SU-DHL-6 (cell line): ENCODE results near the gene OBSL1.

Experiments
- H2AFZ ChIP-seq: fragments of 200-600 bp; sonication (generic); 2 replicates; pipeline ENCODE4 v1.6.1; 2014; ENCODE audit warnings: low read depth, mild to moderate bottlenecking, moderate library complexity, mixed read lengths, antibody characterized with exemption, low read length; ENCODE audit not compliant: severe bottlenecking
- H3F3A ChIP-seq: fragments of 200-600 bp; shearing (Covaris generic); 2 replicates; pipeline ENCODE4 v1.6.0; 2016; ENCODE audit warnings: antibody characterized with exemption, mild to moderate bottlenecking; ENCODE audit not compliant: insufficient read depth
- H3K27ac ChIP-seq: fragments of 200-600 bp; sonication (generic); 2 replicates; pipeline ENCODE4 v1.5.1; 2016; ENCODE audit warnings: low read depth, mild to moderate bottlenecking, low read length, moderate library complexity, mixed read lengths
- H3K27me3 ChIP-seq: fragments of 200-600 bp; sonication (generic), shearing (Covaris generic); 2 replicates; pipeline ENCODE4 v1.6.0; 2014; ENCODE audit warnings: mild to moderate bottlenecking, low read length
- H3K36me3 ChIP-seq: fragments of 200-600 bp; sonication (generic); 2 replicates; pipeline ENCODE4 v1.6.1; 2014; ENCODE audit warnings: mild to moderate bottlenecking, low read length, mixed read lengths
- H3K4me2 ChIP-seq: fragments of 300-600, 200-600 bp; shearing (Covaris generic), sonication (generic); 2 replicates; pipeline ENCODE4 v1.6.0; 2014; ENCODE audit warnings: low read length, low read depth, mild to moderate bottlenecking; ENCODE audit not compliant: poor library complexity, severe bottlenecking
- H3K4me3 ChIP-seq: fragments of 200-600 bp; sonication (generic); 2 replicates; pipeline ENCODE4 v1.5.1; 2014; ENCODE audit warnings: antibody characterized with exemption, low read length, mild to moderate bottlenecking, mixed read lengths; ENCODE audit not compliant: insufficient read depth, poor library complexity, severe bottlenecking
- H3K79me2 ChIP-seq: fragments of 200-600 bp; sonication (generic); 2 replicates; pipeline ENCODE4 v1.6.1; 2014; ENCODE audit warnings: mild to moderate bottlenecking, low read length, moderate library complexity; ENCODE audit not compliant: insufficient read depth
- H3K9ac ChIP-seq: fragments of 200-600 bp; sonication (generic); 2 replicates; pipeline ENCODE4 v1.7.0; 2014; ENCODE audit warnings: mild to moderate bottlenecking, low read length
- H3K9me2 ChIP-seq: fragments of 200-600 bp; sonication (generic); replicated peaks from 2 replicates; pipeline ENCODE4 v1.6.1; 2014; ENCODE audit warnings: low read length; ENCODE audit not compliant: insufficient read depth
- H3K9me3 ChIP-seq: fragments of 200-600 bp; sonication (generic); 2 replicates; pipeline ENCODE4 v1.6.1; 2014; ENCODE audit warnings: low read length, mixed read lengths; ENCODE audit not compliant: insufficient read depth
- H4K20me1 ChIP-seq: fragments of 200-600 bp; sonication (generic); 2 replicates; pipeline ENCODE4 v1.6.1; 2014; ENCODE audit warnings: low read depth, mild to moderate bottlenecking, antibody characterized with exemption, low read length, moderate library complexity, mixed read lengths
- EZH2phosphoT487 ChIP-seq: fragments of 200-600 bp; sonication (generic), shearing (Covaris generic); conservative IDR thresholded peaks from 2 replicates; pipeline ENCODE4 v1.6.1; 2018; ENCODE audit warnings: mild to moderate bottlenecking, antibody characterized with exemption, low read length, moderate library complexity, mixed read lengths
- TF ChIP-seq, protein P1 (sequence below): fragments of 200-600 bp; sonication (generic); IDR thresholded peaks from one replicate; pipeline ENCODE4 v1.5.1; 2017; ENCODE audit warnings: antibody characterized with exemption, mild to moderate bottlenecking, low read length, moderate library complexity; ENCODE audit not compliant: insufficient read depth, poor library complexity, severe bottlenecking

Gene OBSL1

DNA sequence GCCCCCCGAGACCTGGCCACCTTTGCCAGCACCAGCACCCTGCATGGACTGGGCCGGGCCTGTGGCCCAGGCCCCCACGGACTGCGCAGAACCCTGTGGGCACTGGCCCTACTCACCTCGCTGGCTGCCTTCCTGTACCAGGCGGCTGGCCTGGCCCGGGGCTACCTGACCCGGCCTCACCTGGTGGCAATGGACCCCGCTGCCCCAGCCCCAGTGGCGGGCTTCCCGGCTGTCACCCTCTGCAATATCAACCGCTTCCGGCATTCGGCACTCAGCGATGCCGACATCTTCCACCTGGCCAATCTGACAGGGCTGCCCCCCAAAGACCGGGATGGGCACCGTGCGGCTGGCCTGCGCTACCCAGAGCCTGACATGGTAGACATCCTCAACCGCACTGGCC, 56.5 kb downstream of the OBSL1 start:
- Histone ChIP-seq H3K9ac (no peak overlapping the region), H3K27ac (no peak overlapping the region), H3K4me3 (no peak overlapping the region), H2AFZ (no peak overlapping the region), H3K9me3 (no peaks in the 10 kb centered on the region), H3K4me2 (no peak overlapping the region), H3K27me3 (no peaks in the 10 kb centered on the region), H3F3A (no peaks in the 10 kb centered on the region), H3K36me3 (no peaks in the 10 kb centered on the region), H3K9me2 (no peaks in the 10 kb centered on the region), H3K79me2 (no peaks in the 10 kb centered on the region), H4K20me1 (no peaks in the 10 kb centered on the region)
- TF ChIP-seq EZH2phosphoT487 = no peak
- TF ChIP-seq, protein P1, sequence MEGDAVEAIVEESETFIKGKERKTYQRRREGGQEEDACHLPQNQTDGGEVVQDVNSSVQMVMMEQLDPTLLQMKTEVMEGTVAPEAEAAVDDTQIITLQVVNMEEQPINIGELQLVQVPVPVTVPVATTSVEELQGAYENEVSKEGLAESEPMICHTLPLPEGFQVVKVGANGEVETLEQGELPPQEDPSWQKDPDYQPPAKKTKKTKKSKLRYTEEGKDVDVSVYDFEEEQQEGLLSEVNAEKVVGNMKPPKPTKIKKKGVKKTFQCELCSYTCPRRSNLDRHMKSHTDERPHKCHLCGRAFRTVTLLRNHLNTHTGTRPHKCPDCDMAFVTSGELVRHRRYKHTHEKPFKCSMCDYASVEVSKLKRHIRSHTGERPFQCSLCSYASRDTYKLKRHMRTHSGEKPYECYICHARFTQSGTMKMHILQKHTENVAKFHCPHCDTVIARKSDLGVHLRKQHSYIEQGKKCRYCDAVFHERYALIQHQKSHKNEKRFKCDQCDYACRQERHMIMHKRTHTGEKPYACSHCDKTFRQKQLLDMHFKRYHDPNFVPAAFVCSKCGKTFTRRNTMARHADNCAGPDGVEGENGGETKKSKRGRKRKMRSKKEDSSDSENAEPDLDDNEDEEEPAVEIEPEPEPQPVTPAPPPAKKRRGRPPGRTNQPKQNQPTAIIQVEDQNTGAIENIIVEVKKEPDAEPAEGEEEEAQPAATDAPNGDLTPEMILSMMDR = no peak

DNA sequence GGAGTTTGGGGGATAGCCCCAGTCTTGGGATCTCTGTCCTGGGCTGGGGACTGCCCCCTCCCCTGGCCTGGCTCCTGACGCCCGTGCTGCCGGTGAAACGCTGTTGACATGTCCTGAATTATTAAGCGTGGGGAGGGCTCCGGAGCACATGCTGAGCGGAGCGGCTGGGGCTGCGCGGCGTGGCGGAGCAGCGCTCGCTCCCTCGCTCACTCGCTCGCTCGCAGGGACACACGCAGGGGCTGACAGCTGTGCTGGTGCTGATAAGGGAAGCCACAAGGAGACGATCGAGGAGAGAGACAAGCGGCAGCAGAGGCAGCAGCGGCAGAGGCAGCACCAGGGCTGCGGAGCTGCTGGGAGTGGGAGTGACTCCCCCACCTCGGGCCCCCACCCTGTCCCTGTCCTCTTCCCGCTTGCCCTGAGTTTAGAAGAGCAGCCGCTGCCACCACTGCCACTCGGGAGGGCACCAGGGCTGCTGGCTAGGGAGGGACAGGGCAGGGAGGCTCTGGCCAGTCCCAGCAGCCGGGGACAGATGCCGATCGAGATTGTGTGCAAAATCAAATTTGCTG, 57.1 kb downstream of the OBSL1 start, which contains the start of gene ASIC4:
Gene ASIC4, plus strand, starts transcription at position 287 of the 566 bp plus-strand sequence. Its CDS starts 243 bp downstream, at position 530.
- Histone ChIP-seq H3F3A (no peaks in the 10 kb centered on the region), H3K9ac (no peak within 1 kb of the TSS), H2AFZ (no peak within 1 kb of the TSS), H3K27ac (no peak within 1 kb of the TSS), H3K4me3 (no peak within 1 kb of the TSS), H3K36me3 (no peaks in the 10 kb centered on the region), H3K79me2 (no peaks in the 10 kb centered on the region), H3K27me3 (no peaks in the 10 kb centered on the region), H3K9me3 (no peaks in the 10 kb centered on the region), H3K9me2 (no peaks in the 10 kb centered on the region), H3K4me2 (no peak within 1 kb of the TSS), H4K20me1 (no peaks in the 10 kb centered on the region)
- TF ChIP-seq, protein P1 = no peak
- TF ChIP-seq EZH2phosphoT487 = no peak

DNA sequence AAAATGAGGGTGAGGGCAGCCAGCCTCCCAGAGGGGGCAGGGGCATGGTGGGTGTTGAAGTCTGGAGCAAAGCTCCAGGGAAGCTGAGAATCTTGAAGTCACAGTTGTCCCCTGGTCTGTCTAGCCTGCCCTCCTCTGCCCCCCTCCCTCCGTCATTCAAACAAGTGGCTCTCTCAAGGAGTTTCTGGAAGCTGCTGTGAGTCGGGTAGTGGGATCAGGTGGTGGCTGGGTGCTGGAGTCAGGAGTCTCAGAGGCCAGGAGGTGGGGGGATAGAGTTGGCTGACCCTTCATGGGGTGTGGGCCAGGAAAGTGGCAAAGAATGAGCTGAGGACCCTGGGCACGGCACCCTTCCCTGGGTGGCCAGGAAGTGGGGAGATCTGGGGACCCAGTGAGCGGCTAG, 57.6 kb downstream of the OBSL1 start:
- Histone ChIP-seq H3K4me3 (no peak overlapping the region), H3K9me3 (no peaks in the 10 kb centered on the region), H3F3A (no peaks in the 10 kb centered on the region), H4K20me1 (no peaks in the 10 kb centered on the region), H2AFZ (no peak overlapping the region), H3K9me2 (no peaks in the 10 kb centered on the region), H3K27me3 (no peaks in the 10 kb centered on the region), H3K9ac (no peak overlapping the region), H3K79me2 (no peaks in the 10 kb centered on the region), H3K4me2 (no peak overlapping the region), H3K27ac (no peak overlapping the region), H3K36me3 (no peaks in the 10 kb centered on the region)
- TF ChIP-seq, protein P1 = no peak
- no peak for TF ChIP-seq EZH2phosphoT487
